PC-9 (cell line): ENCODE measurements around the gene NIPA2. TPM values are rescaled to one million over a fixed set of nuclear protein-coding genes. Genes with fewer than 3 reads are reported as not detected.

Experiments used
- BruUV-seq: library from RNA; stranded (reverse); fragments of 400-500 nt; replicated peaks from 2 replicates; lab custom pipeline; 2021; lab: Mats Ljungman, UMichigan
- CTCF ChIA-PET: fragments of 300-600 bp; sonication (Branson Sonifier 250); formaldehyde crosslinking; loops from one replicate; lab custom pipeline; 2022; ENCODE audit warnings: antibody characterized with exemption; lab: Charles Lee
- POLR2A ChIA-PET: fragments of 300-600 bp; sonication (Branson Sonifier 250); formaldehyde crosslinking; loops from one replicate; lab custom pipeline; 2022; ENCODE audit warnings: antibody characterized with exemption; ENCODE audit not compliant: unreplicated experiment; lab: Charles Lee
- DNase-seq, 2 experiments: peaks; one replicate each; pipeline versions ENCODE4 v3.0.0 to v3.0.0-alpha.2; 2015 to 2022; ENCODE audit warnings: mixed read lengths in 1 of 2
- H2AFZ ChIP-seq: fragments of 200-600 bp; sonication (generic); 2 replicates; pipeline ENCODE4 v1.8.1; 2017; ENCODE audit warnings: antibody characterized with exemption
- H3F3A ChIP-seq: fragments of 200-600 bp; sonication (generic); 2 replicates; pipeline ENCODE4 v1.8.1; 2017; ENCODE audit warnings: antibody characterized with exemption, mild to moderate bottlenecking, low read depth; ENCODE audit not compliant: insufficient read depth
- H3K27ac ChIP-seq: fragments of 200-600 bp; sonication (generic); 2 replicates; pipeline ENCODE4 v1.6.1; 2016; ENCODE audit warnings: mixed run types
- H3K27me3 ChIP-seq: fragments of 200-600 bp; sonication (generic); 2 replicates; pipeline ENCODE4 v1.6.1; 2016; ENCODE audit warnings: low read depth, mixed run types; ENCODE audit not compliant: insufficient read depth
- H3K36me3 ChIP-seq: fragments of 200-600 bp; sonication (generic); 2 replicates; pipeline ENCODE4 v1.6.1; 2016; ENCODE audit warnings: low read depth, mixed run types
- H3K4me1 ChIP-seq: fragments of 200-600 bp; sonication (generic); replicated peaks from 2 replicates; pipeline ENCODE4 v1.6.1; 2016; ENCODE audit warnings: mixed run types; ENCODE audit not compliant: insufficient read depth
- H3K4me2 ChIP-seq: fragments of 200-600 bp; sonication (generic); 2 replicates; pipeline ENCODE4 v1.6.1; 2017; ENCODE audit warnings: mixed run types
- H3K4me3 ChIP-seq: fragments of 200-600 bp; sonication (generic); 2 replicates; pipeline ENCODE4 v1.6.1; 2016; ENCODE audit warnings: mixed run types
- H3K79me2 ChIP-seq: fragments of 200-600 bp; sonication (generic); 2 replicates; pipeline ENCODE4 v1.6.1; 2017; ENCODE audit warnings: low read depth, mixed run types
- H3K9me2 ChIP-seq: fragments of 200-600 bp; sonication (generic); 2 replicates; pipeline ENCODE4 v1.8.1; 2017; ENCODE audit warnings: mild to moderate bottlenecking; ENCODE audit not compliant: insufficient read depth
- H3K9me3 ChIP-seq: fragments of 200-600 bp; sonication (generic); 2 replicates; pipeline ENCODE4 v1.8.1; 2016; ENCODE audit warnings: low read depth; ENCODE audit not compliant: insufficient read depth
- H4K20me1 ChIP-seq: fragments of 200-600 bp; sonication (generic); 2 replicates; pipeline ENCODE4 v1.8.1; 2017; ENCODE audit not compliant: insufficient read depth
- CTCF ChIP-seq: fragments of 200-600 bp; sonication (generic); conservative IDR thresholded peaks from 2 replicates; pipeline ENCODE4 v1.6.1; 2017; ENCODE audit warnings: mixed run types, antibody characterized with exemption, mild to moderate bottlenecking, moderate library complexity
- EZH2 ChIP-seq: fragments of 200-600 bp; sonication (generic); IDR thresholded peaks from 2 replicates; pipeline ENCODE4 v1.8.0; 2017; ENCODE audit warnings: antibody characterized with exemption, low read depth
- intact Hi-C: fragments of 100-400 bp; cut with micrococcal nuclease; formaldehyde crosslinking; loops from one replicate; pipeline ENCODE4 v1.10.0; 2022; ENCODE audit not compliant: unreplicated experiment
- total RNA-seq: library from RNA; stranded (reverse); gene quantifications from 2 replicates; pipeline ENCODE4 v1.2.3, GENCODE V29; 2021

NIPA2 gene
- total RNA-seq, 1 experiment from 2014 or later, result 65.6 TPM

- BruUV-seq, result no TSS peak
- no peak for TF ChIP-seq CTCF
- no peak for TF ChIP-seq EZH2
- POLR2A ChIA-PET, result no interaction called here
Observed at GRCh38 chr15:22867886-22868285, 29.4 kb downstream of the NIPA2 start.

GRCh38 chr15:22868495-22868894 lies 30.0 kb downstream of the NIPA2 start:
- no TSS peak for BruUV-seq
- DNase-seq, result no peak
- ChIA-PET CTCF (no interaction called here), POLR2A (no interaction called here)
- H3K4me3 ChIP-seq, result no peak overlapping the region
- no peak overlapping the region for H3K4me2 ChIP-seq
- no peaks in the 10 kb centered on the region for H3F3A ChIP-seq
- intact Hi-C loops, result no loop called here
- no peaks in the 10 kb centered on the region for H3K4me1 ChIP-seq
- no peak overlapping the region for H3K27ac ChIP-seq
- H4K20me1 ChIP-seq, result no peaks in the 10 kb centered on the region; the same call in none of the 2 replicates
- H3K36me3 ChIP-seq, result peaks cover 7% of the 10 kb centered on the region; the same call in 1 of the 2 replicates
- TF ChIP-seq CTCF, result no peak
- no peak for TF ChIP-seq EZH2
- no peaks in the 10 kb centered on the region for H3K27me3 ChIP-seq
- H3K9me2 ChIP-seq, result no peaks in the 10 kb centered on the region
- H2AFZ ChIP-seq, result no peak overlapping the region
- no peaks in the 10 kb centered on the region for H3K79me2 ChIP-seq
- H3K9me3 ChIP-seq, result no peaks in the 10 kb centered on the region

More at GRCh38 chr15:22867886-22868285, 29.4 kb downstream of the NIPA2 start:
- no peak overlapping the region for H2AFZ ChIP-seq
- no peaks in the 10 kb centered on the region for H3F3A ChIP-seq
- no peaks in the 10 kb centered on the region for H3K27me3 ChIP-seq
- no peaks in the 10 kb centered on the region for H3K9me3 ChIP-seq
- H3K4me3 ChIP-seq, result no peak overlapping the region
- CTCF ChIA-PET, result no interaction called here
- no peaks in the 10 kb centered on the region for H3K4me1 ChIP-seq
- no peak overlapping the region for H3K4me2 ChIP-seq
- intact Hi-C loops, result no loop called here
- H3K36me3 ChIP-seq, result peaks cover 7% of the 10 kb centered on the region; the same call in 1 of the 2 replicates
- H4K20me1 ChIP-seq, result no peaks in the 10 kb centered on the region; the same call in none of the 2 replicates
- H3K9me2 ChIP-seq, result no peaks in the 10 kb centered on the region
- no peak for DNase-seq
- no peak overlapping the region for H3K27ac ChIP-seq
- H3K79me2 ChIP-seq, result no peaks in the 10 kb centered on the region

GRCh38 chr15:22868928-22869327 lies 30.5 kb downstream of the NIPA2 start:
- no peaks in the 10 kb centered on the region for H3K9me2 ChIP-seq
- ChIA-PET CTCF (no interaction called here), POLR2A (no interaction called here)
- no peak overlapping the region for H3K4me3 ChIP-seq
- DNase-seq, result no peak
- intact Hi-C loops, result no loop called here
- H3K4me1 ChIP-seq, result no peaks in the 10 kb centered on the region
- H3K4me2 ChIP-seq, result no peak overlapping the region
- no TSS peak for BruUV-seq
- no peak overlapping the region for H3K27ac ChIP-seq
- no peaks in the 10 kb centered on the region for H3F3A ChIP-seq
- no peaks in the 10 kb centered on the region for H3K9me3 ChIP-seq
- peaks cover 7% of the 10 kb centered on the region; the same call in 1 of the 2 replicates for H3K36me3 ChIP-seq
- H4K20me1 ChIP-seq, result no peaks in the 10 kb centered on the region; the same call in none of the 2 replicates
- H2AFZ ChIP-seq, result no peak overlapping the region
- no peaks in the 10 kb centered on the region for H3K79me2 ChIP-seq
- no peak for TF ChIP-seq CTCF
- TF ChIP-seq EZH2, result no peak
- H3K27me3 ChIP-seq, result no peaks in the 10 kb centered on the region
